Endothelial cell of hepatic sinusoid (primary cell): ENCODE data around the gene KIAA1217.
"Not testable (repeated sequence)": the region's sequence is repeated elsewhere in the genome, so short reads cannot be mapped to it uniquely, and the experiment has no call there.

Experiments
- in situ Hi-C: cut with HindIII; loops from 2 replicates; pipeline ENCODE4 v1.10.0; 2017; ENCODE audit warnings: low sequenced_read_pairs

The KIAA1217 gene

GRCh38 chr10:24320373-24320772 lies 111.4 kb downstream of the KIAA1217 start:
- in situ Hi-C loops: no loop called here

- in situ Hi-C loops: no loop called here
Observed at GRCh38 chr10:24324651-24325050, 115.7 kb downstream of the KIAA1217 start.

DNA sequence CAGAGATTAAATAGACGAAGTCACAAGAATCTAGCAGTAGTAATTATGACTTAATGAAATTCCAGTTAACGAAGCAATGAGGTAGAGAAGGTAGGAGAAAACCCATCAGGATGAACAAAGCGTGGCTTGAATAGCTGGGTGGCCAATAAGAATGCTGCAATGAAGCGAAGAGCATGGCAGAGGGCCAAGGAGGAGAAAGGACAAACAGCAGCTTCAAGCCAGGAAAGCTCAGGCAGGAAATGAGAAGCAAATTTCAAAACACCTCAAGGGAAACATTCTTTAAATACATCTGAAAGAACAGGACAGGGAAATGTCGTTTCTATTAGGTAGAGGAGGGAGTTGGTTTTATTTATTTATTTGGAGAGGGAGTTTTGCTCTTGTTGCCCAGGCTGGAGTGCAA lies 122.5 kb downstream of the KIAA1217 start:
- in situ Hi-C loops: no loop called here

DNA sequence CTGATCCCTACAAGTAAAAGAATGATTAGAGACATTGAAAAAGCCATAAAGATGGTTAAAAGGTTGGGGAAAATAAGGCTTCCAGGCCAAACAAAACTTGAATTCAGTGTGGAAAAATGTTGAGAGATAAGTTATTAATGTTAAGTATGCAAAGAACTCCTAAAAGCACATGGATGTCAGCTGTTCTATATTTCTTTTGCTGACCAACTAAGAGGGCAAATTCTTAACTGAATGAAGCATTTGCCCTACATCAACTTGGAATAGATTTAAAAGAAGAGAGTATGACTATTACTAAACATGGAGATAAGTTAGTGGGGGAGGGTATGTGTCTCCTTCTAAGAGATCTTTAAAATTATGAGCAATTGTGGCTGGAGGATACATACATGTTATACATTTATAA lies 124.8 kb downstream of the KIAA1217 start:
- in situ Hi-C loops: no loop called here

DNA sequence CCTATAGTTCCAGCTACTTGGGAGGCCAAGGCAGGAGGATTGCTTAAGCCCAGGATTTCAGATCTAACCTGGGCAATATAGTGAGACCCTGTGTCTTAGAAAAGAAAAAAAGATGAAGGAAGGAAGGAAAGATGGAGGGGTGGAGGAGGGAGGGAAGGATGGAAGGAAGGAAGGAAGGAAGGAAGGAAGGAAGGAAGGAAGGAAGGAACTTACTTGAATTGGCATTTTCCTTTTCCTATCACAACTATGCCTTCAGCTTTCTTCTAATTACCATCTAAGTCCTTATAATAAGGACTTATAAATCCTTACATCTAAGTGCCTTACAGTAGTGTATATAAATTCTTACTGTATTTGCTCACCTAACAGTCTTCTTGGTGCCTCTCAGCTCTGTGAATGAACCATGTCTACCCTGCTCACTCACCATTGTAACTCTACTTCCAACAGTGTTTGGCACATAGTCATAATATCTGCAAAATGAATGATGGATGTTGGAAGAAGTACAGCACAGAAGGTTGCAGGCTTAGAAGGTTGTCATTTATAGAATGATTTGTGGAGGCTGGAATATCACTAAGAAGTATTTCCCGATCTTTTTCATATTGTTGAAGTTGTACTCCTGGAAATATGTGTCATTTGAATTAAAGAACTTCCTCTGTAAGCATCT lies 125.5 kb downstream of the KIAA1217 start:
- in situ Hi-C loops: no loop called here

DNA sequence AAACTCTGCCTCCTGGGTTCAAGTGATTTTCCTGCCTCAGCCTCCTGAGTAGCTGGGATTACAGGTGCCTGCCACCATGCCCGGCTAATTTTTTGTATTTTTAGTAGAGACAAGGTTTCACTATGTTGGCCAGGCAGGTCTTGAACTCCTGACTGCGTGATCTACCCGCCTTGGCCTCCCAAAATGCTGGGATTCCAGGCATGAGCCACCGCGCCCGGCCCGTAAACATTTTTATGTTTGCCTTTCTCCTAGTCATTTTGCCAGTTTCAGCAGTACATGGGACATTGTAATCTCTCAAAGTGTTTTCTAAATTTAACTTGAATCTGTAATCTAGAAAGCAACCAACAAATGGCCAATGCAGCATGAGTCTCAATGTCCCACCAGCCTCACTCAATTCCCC lies 128.8 kb downstream of the KIAA1217 start:
- in situ Hi-C loops: not testable (repeated sequence)

DNA sequence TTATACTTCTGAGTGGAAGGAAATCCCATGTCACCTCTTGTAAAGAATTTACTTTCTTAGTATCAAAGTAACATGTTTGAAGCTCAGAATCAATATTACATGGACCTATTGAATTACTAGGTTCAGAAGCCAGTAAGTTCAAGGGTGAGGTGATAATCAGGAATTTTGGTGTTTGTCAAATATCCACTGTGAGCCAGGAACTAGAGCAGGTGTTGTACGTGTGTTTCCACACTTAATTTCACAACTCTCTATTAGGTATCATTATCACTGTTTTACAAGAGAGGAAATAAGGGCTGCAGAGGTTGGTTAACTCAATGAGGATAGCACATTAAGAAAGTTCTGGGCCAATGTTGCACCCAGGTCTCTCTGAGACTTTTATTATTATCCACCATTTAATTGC lies 130.4 kb downstream of the KIAA1217 start:
- in situ Hi-C loops: no loop called here

DNA sequence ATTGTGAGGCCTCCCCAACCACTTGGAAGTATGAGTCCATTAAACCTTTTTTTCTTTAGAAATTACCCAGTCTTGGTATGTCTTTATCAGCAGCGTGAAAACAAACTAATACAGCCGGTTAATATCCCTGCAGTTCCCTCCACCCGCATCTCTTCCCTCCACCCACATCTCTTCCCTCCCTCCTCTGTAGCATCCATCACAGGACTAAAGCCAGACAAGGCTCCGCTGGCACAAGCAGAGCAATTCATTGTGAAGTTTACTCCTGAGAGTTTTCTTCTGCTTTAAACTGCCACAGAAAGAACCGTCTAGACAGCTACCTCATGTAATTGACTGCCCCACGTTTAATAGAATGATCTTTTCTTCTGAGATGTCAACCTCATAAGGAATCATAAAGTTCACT lies 131.5 kb downstream of the KIAA1217 start:
- in situ Hi-C loops: no loop called here

DNA sequence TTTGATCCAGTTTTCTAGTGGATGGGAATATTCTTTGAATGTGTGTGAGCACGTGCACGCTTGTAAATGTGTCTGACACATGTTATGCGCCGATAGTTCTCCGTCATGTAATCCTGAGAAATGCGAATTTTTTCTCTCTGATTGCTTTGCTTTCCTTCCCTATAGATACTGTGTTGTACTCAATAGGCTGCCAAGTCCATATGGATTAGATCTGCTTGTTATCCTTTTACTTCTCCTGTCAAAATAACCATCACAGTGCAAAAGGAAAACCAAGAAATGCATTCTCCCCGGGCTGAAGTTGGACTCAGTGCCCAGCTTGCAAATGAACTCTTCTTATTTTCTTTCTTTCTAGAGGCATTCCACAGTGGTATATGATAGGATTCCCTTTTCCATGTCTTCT lies 131.9 kb downstream of the KIAA1217 start:
- in situ Hi-C loops: no loop called here

GRCh38 chr10:24341371-24341770 lies 132.4 kb downstream of the KIAA1217 start:
- in situ Hi-C loops: no loop called here

GRCh38 chr10:24341897-24342296 lies 133.0 kb downstream of the KIAA1217 start:
- in situ Hi-C loops: no loop called here

GRCh38 chr10:24343686-24344085 lies 134.7 kb downstream of the KIAA1217 start:
- in situ Hi-C loops: no loop called here

GRCh38 chr10:24344279-24344678 lies 135.3 kb downstream of the KIAA1217 start:
- in situ Hi-C loops: no loop called here

DNA sequence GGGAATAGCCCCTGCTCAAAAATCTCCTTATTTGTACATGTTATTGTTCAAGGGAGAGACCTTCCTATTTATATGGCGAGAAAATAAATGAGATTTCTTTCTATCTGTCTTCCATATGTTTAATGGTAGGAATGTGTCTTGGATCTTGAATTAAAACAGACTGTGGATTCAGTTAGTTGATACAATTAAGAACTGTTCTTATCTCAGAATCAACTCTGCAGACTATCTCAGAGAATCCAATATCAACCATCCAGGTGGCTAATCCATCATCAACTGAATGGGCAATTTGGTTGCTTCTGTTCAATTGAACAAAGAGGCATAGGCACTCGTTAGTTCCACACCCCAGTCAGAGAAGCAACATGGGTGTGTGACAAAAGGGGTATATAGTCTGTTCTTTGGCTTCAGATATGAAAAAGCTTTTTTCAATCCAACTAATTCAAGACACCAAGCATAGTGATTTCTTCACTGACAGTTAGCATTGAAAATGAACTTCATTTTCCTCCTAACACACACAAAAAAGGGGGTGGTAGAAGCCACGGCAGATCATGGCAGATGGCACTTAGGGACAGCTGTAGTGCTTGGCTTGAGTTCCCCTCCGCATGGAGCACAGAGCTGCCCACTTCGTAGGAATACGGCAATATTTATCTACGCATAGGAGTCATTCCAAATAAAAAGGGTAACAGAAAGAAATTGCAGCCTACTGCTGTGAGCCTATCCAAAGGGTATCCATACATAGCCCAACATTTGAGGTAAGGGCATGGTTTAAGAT lies 135.9 kb downstream of the KIAA1217 start:
- in situ Hi-C loops: no loop called here

- in situ Hi-C loops: no loop called here
Observed at GRCh38 chr10:24346877-24347519, 138.1 kb downstream of the KIAA1217 start.

GRCh38 chr10:24349379-24350001 lies 140.6 kb downstream of the KIAA1217 start:
- in situ Hi-C loops: loop anchor here (5.0 kb wide), 1 partner anchor 357 kb away; no protein-coding TSS in a partner anchor

GRCh38 chr10:24350070-24350921 lies 141.4 kb downstream of the KIAA1217 start:
- in situ Hi-C loops: loop anchor here (5.0 kb wide), 1 partner anchor 358 kb away; no protein-coding TSS in a partner anchor

DNA sequence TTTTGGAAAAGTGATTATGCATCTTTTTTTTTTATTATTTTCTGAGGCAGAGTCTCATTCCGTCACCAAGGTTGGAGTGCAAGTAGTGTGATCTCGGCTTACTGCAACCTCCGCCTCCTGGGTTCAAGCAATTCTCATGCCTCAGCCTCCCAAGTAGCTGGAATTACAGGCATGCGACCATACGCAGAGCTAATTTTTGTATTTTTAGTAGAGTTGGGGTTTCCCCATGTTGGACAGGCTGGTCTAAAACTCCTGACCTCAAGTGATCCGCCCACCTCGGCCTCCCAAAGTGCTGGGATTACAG lies 141.9 kb downstream of the KIAA1217 start:
- in situ Hi-C loops: loop anchor here (5.0 kb wide), 1 partner anchor 359 kb away; no protein-coding TSS in a partner anchor

- in situ Hi-C loops: loop anchor here (5.0 kb wide), 1 partner anchor 360 kb away; no protein-coding TSS in a partner anchor
Observed at GRCh38 chr10:24351961-24352360, 143.0 kb downstream of the KIAA1217 start.

DNA sequence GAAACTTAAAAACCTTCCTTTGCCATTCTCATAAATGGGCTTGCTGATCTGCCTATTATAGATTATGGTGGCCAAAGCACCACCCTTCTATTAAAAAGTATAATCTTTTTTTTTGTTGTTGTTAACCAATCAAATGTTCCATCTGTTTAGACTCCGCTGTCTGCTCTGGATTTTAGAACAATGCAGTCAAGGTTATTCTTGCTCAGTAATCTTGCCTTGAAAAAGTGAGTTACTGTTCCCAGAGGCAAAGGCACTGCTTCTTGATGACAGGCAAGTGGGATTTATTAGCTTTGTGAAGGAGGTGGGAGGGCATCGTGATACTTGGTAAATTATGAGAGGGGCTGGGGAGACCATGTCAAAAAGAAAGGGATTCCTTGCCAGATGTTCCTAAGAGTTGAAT lies 143.5 kb downstream of the KIAA1217 start:
- in situ Hi-C loops: loop anchor here (5.0 kb wide), 1 partner anchor 360 kb away; no protein-coding TSS in a partner anchor
